ENCODE data around the gene PDE11A.

DNA sequence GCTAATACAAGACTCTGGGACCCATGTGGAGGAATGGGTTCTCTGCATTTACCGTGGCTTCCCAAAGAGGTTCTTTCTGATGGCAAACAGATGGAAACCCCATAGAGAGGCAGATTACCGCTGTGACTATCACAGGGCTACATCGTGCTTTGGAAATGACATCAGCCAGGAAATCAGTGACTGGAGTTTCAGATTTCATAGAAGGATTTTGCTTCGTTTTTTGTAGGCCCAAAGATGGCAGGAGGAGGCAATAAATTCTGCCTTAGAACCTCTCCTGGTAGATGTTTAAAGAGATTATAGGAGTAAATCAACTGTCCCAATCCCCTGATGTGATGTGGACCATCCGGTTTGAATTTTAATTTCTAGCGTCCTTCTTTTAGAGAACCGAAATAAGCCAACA lies 465.9 kb downstream of the PDE11A start:
- TF ChIP-seq CREB5 (CRISPR knock-in tag; IDR thresholded peaks at IDR 0.05; ENCODE audit: low read depth) (no peak), OSR1 (CRISPR knock-in tag; IDR thresholded peaks at IDR 0.05) (no peak), RARB (CRISPR knock-in tag; IDR thresholded peaks at IDR 0.05) (no peak), PPARA (CRISPR knock-in tag; IDR thresholded peaks at IDR 0.05; ENCODE audit: borderline replicate concordance) (no peak)
